HEK293 (cell line): Measurements from ENCODE around the gene TRIM28.
A peak's percentile ranks its signal among the peaks of the same experiment; 100 is the strongest.

Source experiments
- CTCF ChIA-PET: fragments of 350-600 bp; formaldehyde crosslinking; extraction: SDS; loops from one replicate; lab custom pipeline; 2021; ENCODE audit warnings: antibody characterized with exemption; lab: Yijun Ruan, JAX
- POLR2A ChIA-PET: fragments of 300-600 bp; formaldehyde crosslinking; extraction: SDS; loops from one replicate; lab custom pipeline; 2020; ENCODE audit warnings: antibody characterized with exemption, inconsistent platforms; lab: Yijun Ruan, JAX
- H3K27ac ChIP-seq: fragments of 200-500 bp; sonication (Bioruptor generic); 2 replicates; pipeline ENCODE4 v1.5.1; 2014; ENCODE audit warnings: low read depth, low read length, control low read depth, inconsistent platforms; ENCODE audit errors: extremely low read depth
- H3K36me3 ChIP-seq, 2 experiments: fragments of 200-500 bp in 1 of 2; sonication (Bioruptor generic) in 1 of 2; 1 replicate in 1 of 2; 2 replicates in 1 of 2; pipeline ENCODE4 v1.5.1; 2014 to 2017; ENCODE audit warnings: inconsistent platforms in 2 of 2, low read length in 2 of 2; ENCODE audit not compliant: control insufficient read depth in 2 of 2, insufficient read depth in 1 of 2
- H3K4me1 ChIP-seq: fragments of 200-500 bp; sonication (Bioruptor generic); 2 replicates; pipeline ENCODE4 v1.5.1; 2014; ENCODE audit warnings: mild to moderate bottlenecking, low read length, inconsistent platforms; ENCODE audit not compliant: control insufficient read depth, insufficient read depth
- H3K4me3 ChIP-seq: 2 replicates; pipeline ENCODE4 v1.5.1; 2011; ENCODE audit warnings: low read depth, mild to moderate bottlenecking, control low read depth, low read length, moderate library complexity
- H3K9me3 ChIP-seq: fragments of 200-500 bp; sonication (Bioruptor generic); 2 replicates; pipeline ENCODE4 v1.5.1; 2014; ENCODE audit warnings: low read depth, low read length, inconsistent platforms; ENCODE audit not compliant: control insufficient read depth, insufficient read depth
- BCL11A ChIP-seq: fragments of 450-650 bp; formaldehyde crosslinking; IDR thresholded peaks from 2 replicates; pipeline ENCODE4 v1.5.1; 2016; ENCODE audit warnings: low read depth, missing biosample characterization, missing genetic modification characterization
- HIC1 ChIP-seq: fragments of 450-650 bp; formaldehyde crosslinking; IDR thresholded peaks from 2 replicates; pipeline ENCODE4 v1.5.1; 2016; ENCODE audit warnings: missing biosample characterization, missing genetic modification characterization
- KLF1 ChIP-seq: fragments of 450-650 bp; formaldehyde crosslinking; IDR thresholded peaks from 2 replicates; pipeline ENCODE4 v1.5.1; 2016; ENCODE audit warnings: missing biosample characterization, missing genetic modification characterization
- PBX3 ChIP-seq: sonication (generic); formaldehyde crosslinking; IDR thresholded peaks from 2 replicates; pipeline ENCODE4 v1.8.1; 2022; ENCODE audit warnings: mild to moderate bottlenecking, moderate library complexity, missing genetic modification reagents
- REPIN1 ChIP-seq: fragments of 450-650 bp; formaldehyde crosslinking; IDR thresholded peaks from 2 replicates; pipeline ENCODE4 v1.5.1; 2017; ENCODE audit warnings: missing biosample characterization, missing genetic modification characterization, low read depth
- SETDB1 ChIP-seq: IDR thresholded peaks from one replicate; pipeline ENCODE4 v1.6.1; 2017; ENCODE audit warnings: mild to moderate bottlenecking, low read length, moderate library complexity, mixed read lengths; ENCODE audit not compliant: insufficient read length
- ZBTB17 ChIP-seq: fragments of 450-650 bp; formaldehyde crosslinking; IDR thresholded peaks from 2 replicates; pipeline ENCODE4 v1.5.1; 2016; ENCODE audit warnings: missing biosample characterization, missing genetic modification characterization
- ZBTB8A ChIP-seq: fragments of 450-650 bp; formaldehyde crosslinking; IDR thresholded peaks from 2 replicates; pipeline ENCODE4 v1.5.1; 2016; ENCODE audit warnings: missing biosample characterization, missing genetic modification characterization
- ZNF148 ChIP-seq: fragments of 450-650 bp; formaldehyde crosslinking; IDR thresholded peaks from 2 replicates; pipeline ENCODE4 v1.5.0; 2017; ENCODE audit warnings: missing biosample characterization, missing genetic modification characterization, borderline replicate concordance
- ZNF202 ChIP-seq: fragments of 450-650 bp; formaldehyde crosslinking; IDR thresholded peaks from 2 replicates; pipeline ENCODE4 v1.5.1; 2016; ENCODE audit warnings: missing biosample characterization, missing genetic modification characterization, borderline replicate concordance
- ZNF23 ChIP-seq: fragments of 450-650 bp; formaldehyde crosslinking; IDR thresholded peaks from 2 replicates; pipeline ENCODE4 v1.5.1; 2016; ENCODE audit warnings: missing biosample characterization, missing genetic modification characterization, borderline replicate concordance
- ZNF239 ChIP-seq: fragments of 450-650 bp; formaldehyde crosslinking; IDR thresholded peaks from 2 replicates; pipeline ENCODE4 v1.5.1; 2016; ENCODE audit warnings: missing biosample characterization, missing genetic modification characterization
- ZNF335 ChIP-seq: fragments of 450-650 bp; formaldehyde crosslinking; conservative IDR thresholded peaks from 2 replicates; pipeline ENCODE4 v1.5.1; 2016; ENCODE audit warnings: missing biosample characterization, missing genetic modification characterization
- ZNF404 ChIP-seq: fragments of 450-650 bp; formaldehyde crosslinking; IDR thresholded peaks from 2 replicates; pipeline ENCODE4 v1.5.1; 2017; ENCODE audit warnings: missing biosample characterization, missing genetic modification characterization
- ZNF513 ChIP-seq: fragments of 450-650 bp; IDR thresholded peaks from 2 replicates; pipeline ENCODE4 v1.5.1; 2018; ENCODE audit warnings: missing biosample characterization, missing genetic modification characterization
- ZNF596 ChIP-seq: fragments of 450-650 bp; IDR thresholded peaks from 2 replicates; pipeline ENCODE4 v1.5.0; 2018; ENCODE audit warnings: missing biosample characterization, mild to moderate bottlenecking, missing genetic modification characterization, moderate library complexity
- ZNF645 ChIP-seq: fragments of 450-650 bp; formaldehyde crosslinking; IDR thresholded peaks from 2 replicates; pipeline ENCODE4; 2016; ENCODE audit warnings: missing biosample characterization, missing genetic modification characterization
- ZNF660 ChIP-seq: fragments of 450-650 bp; IDR thresholded peaks from 2 replicates; pipeline ENCODE4 v1.5.1; 2018; ENCODE audit warnings: missing biosample characterization, mild to moderate bottlenecking, missing genetic modification characterization
- ZNF670 ChIP-seq: fragments of 450-650 bp; formaldehyde crosslinking; IDR thresholded peaks from 2 replicates; pipeline ENCODE4 v1.5.1; 2016; ENCODE audit warnings: missing biosample characterization, missing genetic modification characterization, low read depth
- ZNF692 ChIP-seq: fragments of 450-650 bp; formaldehyde crosslinking; IDR thresholded peaks from 2 replicates; pipeline ENCODE4 v1.5.1; 2016; ENCODE audit warnings: missing biosample characterization, missing genetic modification characterization
- ZNF747 ChIP-seq: fragments of 450-650 bp; formaldehyde crosslinking; IDR thresholded peaks from 2 replicates; pipeline ENCODE4 v1.5.1; 2016; ENCODE audit warnings: missing biosample characterization, missing genetic modification characterization
- ZNF792 ChIP-seq: fragments of 450-650 bp; formaldehyde crosslinking; IDR thresholded peaks from 2 replicates; pipeline ENCODE4 v1.5.1; 2016; ENCODE audit warnings: missing biosample characterization, missing genetic modification characterization
- ZNF837 ChIP-seq: fragments of 450-650 bp; formaldehyde crosslinking; IDR thresholded peaks from 2 replicates; pipeline ENCODE4 v1.5.1; 2016; ENCODE audit warnings: missing biosample characterization, missing genetic modification characterization
- ZNF843 ChIP-seq: fragments of 450-650 bp; formaldehyde crosslinking; IDR thresholded peaks from 2 replicates; pipeline ENCODE4 v1.5.1; 2016; ENCODE audit warnings: missing biosample characterization, missing genetic modification characterization
- ZXDB ChIP-seq: fragments of 450-650 bp; formaldehyde crosslinking; IDR thresholded peaks from 2 replicates; pipeline ENCODE4 v1.5.1; 2016; ENCODE audit warnings: missing biosample characterization, missing genetic modification characterization
- TF ChIP-seq, protein P1 (sequence below): fragments of 450-650 bp; formaldehyde crosslinking; IDR thresholded peaks from 2 replicates; pipeline ENCODE4 v1.5.1; 2016; ENCODE audit warnings: missing biosample characterization, missing genetic modification characterization

TRIM28 gene

GRCh38 chr19:58551577-58552471 is 8.0 kb downstream of the TRIM28 start:
- H3K4me1 ChIP-seq: peaks cover 10% of the 10 kb centered on the region
- ChIA-PET CTCF (interaction anchor here (1.0 kb wide), 1 partner anchor 32 kb away, joined by 3 read pairs; no protein-coding TSS in a partner anchor), POLR2A (interaction anchor here (0.6 to 4.6 kb wide), 5 partner anchors 7 to 143 kb away, joined by 3 to 128 read pairs (median 7); partner anchors contain the start of genes TRIM28, ZBTB45 and ZNF584)
- no peak overlapping the region for H3K4me3 ChIP-seq
- H3K9me3 ChIP-seq: no peaks in the 10 kb centered on the region
- no peak overlapping the region for H3K27ac ChIP-seq
- H3K36me3 ChIP-seq: peaks cover 37 to 86% of the 10 kb centered on the region in 2 experiments
- TF ChIP-seq ZNF660 (tag by site-specific recombination) (no peak), ZNF202 (tag by site-specific recombination) (no peak), ZNF692 (tag by site-specific recombination) (no peak), ZNF596 (tag by site-specific recombination) (no peak), ZBTB17 (tag by site-specific recombination) (peak; percentile 76), ZNF239 (tag by site-specific recombination) (no peak), ZNF335 (no peak), BCL11A (tag by site-specific recombination) (no peak), HIC1 (0 out of 2 replicates have a peak, but pooled peaks have one; percentile 33), SETDB1 (no peak), ZNF404 (tag by site-specific recombination) (no peak), ZBTB8A (no peak), REPIN1 (tag by site-specific recombination) (no peak), KLF1 (tag by site-specific recombination) (no peak), ZNF837 (tag by site-specific recombination) (no peak), ZNF843 (tag by site-specific recombination) (no peak), ZNF23 (tag by site-specific recombination) (no peak), PBX3 (CRISPR knock-in tag) (no peak), ZNF747 (no peak), ZNF792 (tag by site-specific recombination) (no peak), ZNF513 (tag by site-specific recombination) (peak; percentile 88), ZNF670 (tag by site-specific recombination) (no peak), ZNF645 (tag by site-specific recombination) (no peak), ZNF148 (tag by site-specific recombination) (no peak), ZXDB (tag by site-specific recombination) (no peak)
- TF ChIP-seq, protein P1, sequence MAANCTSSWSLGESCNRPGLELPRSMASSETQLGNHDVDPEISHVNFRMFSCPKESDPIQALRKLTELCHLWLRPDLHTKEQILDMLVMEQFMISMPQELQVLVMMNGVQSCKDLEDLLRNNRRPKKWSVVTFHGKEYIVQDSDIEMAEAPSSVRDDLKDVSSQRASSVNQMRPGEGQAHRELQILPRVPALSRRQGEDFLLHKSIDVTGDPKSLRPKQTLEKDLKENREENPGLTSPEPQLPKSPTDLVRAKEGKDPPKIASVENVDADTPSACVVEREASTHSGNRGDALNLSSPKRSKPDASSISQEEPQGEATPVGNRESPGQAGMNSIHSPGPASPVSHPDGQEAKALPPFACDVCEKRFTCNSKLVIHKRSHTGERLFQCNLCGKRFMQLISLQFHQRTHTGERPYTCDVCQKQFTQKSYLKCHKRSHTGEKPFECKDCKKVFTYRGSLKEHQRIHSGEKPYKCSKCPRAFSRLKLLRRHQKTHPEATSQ: no peak
